GM20000 (cell line): ENCODE results near the gene KIF6.

ENCODE experiments used
- DNase-seq: peaks from one replicate; pipeline ENCODE4 v3.0.0; 2012; ENCODE audit warnings: low spot score
- CTCF ChIP-seq: IDR thresholded peaks from 2 replicates; pipeline ENCODE4 v1.5.1; 2012; ENCODE audit warnings: mild to moderate bottlenecking, control low read depth; ENCODE audit errors: extremely low read depth, missing control alignments

The KIF6 gene

DNA sequence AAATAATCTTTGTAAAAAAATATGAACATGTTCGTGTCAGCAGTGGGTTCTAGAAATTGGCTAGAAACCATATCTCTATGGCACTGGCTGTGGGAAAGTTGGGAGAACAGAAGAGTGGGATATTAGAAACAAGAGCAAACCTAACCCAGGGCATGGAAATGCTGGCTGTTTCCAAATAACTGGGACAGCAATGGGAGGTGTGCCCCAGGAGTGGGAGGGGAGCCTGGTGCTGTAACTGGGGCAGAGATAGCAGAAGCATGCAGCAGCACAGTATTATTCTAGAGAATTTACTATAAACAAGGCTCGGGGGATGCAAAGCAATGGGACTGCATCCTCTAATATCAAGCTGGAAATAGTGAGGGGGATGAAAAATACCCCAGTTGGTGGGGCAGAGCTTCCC is 175.0 kb downstream of the KIF6 start:
- DNase-seq: no peak
- TF ChIP-seq CTCF: no peak

DNA sequence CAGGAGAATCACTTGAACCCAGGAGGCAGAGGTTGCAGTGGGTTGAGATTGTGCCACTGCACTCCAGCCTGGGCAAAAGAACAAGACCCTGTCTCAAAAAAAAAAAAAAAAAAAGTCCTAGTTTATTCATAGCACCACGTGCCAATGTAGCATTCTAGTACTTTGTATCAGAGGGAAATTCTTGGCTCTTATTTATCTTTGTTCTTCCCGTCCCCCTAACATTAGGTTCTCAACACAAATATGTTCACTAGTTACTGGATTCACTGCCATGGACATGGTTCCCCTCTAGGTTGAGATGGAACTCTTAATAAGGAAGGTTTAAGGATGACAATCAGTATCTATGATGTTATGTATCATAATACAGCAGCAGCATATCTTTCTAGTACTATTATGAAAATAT is 178.5 kb downstream of the KIF6 start:
- TF ChIP-seq CTCF: no peak
- no peak for DNase-seq

DNA sequence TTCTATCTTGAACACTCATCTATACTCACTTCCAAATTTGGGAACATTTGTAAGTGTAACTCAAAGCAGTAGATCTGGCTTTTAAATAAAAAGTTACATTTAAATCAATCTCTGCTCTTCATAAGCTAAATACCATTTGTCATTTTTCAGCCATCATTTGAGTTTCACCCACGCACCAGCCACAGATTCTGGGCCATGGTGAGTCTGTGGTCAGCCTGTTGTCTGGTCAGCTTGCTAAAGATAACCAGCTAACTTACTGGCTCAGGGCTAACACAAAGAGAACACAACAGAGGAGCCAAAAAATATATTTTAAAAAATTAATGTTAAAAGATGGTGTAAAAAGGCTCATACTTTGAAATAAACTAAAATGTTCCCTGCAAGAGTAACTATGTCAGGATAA is 181.3 kb downstream of the KIF6 start:
- no peak for TF ChIP-seq CTCF
- no peak for DNase-seq

DNA sequence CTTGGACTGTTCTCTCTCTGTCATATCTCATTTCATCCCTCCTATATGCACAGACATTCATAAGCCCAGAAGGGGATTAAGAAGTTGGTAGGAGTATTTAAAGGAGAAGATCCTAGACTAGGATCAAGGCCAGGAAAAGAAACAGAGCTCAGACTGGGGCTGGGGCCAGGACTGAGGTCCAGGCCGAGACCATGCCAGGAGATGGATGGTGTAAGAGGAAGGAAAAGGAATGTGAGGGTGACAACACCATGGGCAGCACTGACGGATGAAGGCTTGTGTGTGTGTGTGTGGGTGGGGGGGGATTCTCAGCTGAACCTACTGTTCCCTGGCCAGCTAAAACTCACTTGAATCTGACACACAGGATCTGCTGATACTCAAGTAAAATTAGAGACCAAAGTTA is 182.1 kb downstream of the KIF6 start:
- DNase-seq: no peak

DNA sequence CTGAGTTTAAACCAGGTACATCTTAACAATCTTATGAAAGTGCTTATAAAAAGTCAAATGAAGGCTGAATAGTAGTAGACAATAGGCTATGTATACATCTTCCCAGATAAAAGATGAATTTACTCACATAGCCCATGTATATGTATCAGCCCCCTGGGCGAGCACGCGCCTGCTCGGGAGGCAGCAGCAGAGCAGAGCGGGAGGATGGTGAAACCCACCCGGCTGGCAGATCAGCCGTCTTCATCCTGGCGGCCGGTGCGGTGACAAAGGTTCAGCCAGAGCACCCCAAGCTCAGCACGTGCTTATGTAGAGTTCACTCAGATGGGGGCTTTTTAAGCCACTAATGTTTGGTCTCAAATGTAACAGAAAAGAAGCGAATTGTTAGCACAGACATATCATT is 184.8 kb downstream of the KIF6 start:
- TF ChIP-seq CTCF: no peak
- no peak for DNase-seq

More for the DNA sequence above, 182.1 kb downstream of the KIF6 start:
- TF ChIP-seq CTCF: no peak

DNA sequence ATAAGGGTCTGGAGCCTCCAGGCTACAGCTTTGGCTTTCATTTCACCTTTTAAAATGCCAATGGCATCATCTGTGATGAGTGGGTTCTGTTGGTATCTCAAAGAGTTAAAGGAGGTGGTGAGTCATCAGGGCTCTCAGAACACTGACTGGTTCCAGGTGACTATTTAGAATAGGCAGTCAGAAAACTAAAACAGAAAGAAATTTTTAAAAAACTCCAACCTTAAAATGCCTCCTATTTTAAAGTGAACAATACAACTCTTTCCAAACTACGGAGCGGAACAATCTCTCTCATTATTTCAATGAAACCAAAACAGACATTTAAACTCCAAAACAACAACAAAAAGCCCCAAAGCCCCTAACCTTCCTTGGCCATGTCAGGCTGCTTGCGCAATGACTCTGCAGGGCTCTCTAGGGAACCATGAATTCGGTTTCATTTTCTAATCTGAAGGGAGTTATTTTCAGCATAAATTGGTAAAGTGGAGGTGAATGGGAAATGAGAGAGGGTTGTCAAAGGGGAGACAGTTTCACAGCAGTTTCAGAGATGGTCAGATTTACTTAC is 194.9 kb downstream of the KIF6 start:
- TF ChIP-seq CTCF: no peak
- DNase-seq: peak; percentile 80

DNA sequence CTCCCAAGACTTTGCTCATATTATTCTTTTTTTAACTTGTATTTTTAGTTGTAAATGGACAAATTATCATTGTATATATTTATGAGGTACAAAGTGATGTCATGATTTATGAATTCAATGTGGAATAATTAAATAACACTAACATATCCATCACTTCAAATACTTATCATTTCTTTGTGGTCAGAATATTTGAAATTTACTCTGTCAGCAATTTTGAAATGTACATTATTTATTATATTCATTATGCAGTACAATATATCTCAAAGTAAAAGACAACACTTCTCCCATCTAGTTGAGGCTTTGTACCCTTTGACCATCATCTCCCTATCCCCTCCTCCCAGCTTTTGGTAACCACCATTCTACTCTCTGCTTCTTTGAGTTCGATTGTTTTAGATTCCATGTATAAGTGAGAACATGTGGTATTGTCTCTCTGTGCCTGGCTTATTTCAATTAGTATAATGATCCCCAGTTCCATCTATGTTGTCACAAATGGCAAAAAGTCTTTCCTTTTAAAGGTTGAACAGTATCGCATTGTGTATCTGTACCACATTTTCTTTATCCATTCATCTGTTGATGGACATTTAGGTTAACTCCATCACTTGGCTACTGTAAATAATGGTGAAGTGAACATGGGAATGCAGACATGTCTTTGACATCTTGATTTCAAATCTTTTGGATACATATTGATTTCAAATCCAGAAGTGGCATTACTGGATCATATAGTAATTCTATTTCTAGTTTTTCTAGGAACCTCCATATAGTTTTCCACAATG is 197.2 kb downstream of the KIF6 start:
- no peak for TF ChIP-seq CTCF
- no peak for DNase-seq
